NCI-H2029 treated with DMSO at 0.1 percent for 48 hours (cell line): ENCODE measurements around the gene MAK.
"Not testable (repeated sequence)": the region's sequence is repeated elsewhere in the genome, so short reads cannot be mapped to it uniquely, and the experiment has no call there.

Experiments used
- DNase-seq: peaks from one replicate; lab custom pipeline; 2025; lab: John Stamatoyannopoulos, UW

MAK gene

DNA sequence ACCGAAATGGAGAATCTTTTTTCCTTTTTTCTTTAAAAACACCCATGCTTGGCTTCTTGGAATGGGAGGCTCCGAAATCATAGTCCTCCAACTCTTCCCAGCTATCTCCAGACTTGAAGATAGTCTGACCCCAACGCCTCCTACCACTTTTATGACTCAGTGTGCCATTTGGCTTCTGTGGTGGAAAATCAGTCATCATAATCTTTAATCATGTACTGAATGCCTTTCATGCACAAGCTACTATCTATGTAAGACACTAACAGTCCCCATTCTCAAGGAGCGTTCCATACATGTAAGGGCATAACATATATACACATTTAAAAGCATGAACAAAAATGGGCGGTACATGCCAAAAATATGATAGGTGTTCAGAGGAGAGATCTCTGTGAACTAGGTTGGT, 46.7 kb downstream of the MAK start:
- DNase-seq = no peak

DNA sequence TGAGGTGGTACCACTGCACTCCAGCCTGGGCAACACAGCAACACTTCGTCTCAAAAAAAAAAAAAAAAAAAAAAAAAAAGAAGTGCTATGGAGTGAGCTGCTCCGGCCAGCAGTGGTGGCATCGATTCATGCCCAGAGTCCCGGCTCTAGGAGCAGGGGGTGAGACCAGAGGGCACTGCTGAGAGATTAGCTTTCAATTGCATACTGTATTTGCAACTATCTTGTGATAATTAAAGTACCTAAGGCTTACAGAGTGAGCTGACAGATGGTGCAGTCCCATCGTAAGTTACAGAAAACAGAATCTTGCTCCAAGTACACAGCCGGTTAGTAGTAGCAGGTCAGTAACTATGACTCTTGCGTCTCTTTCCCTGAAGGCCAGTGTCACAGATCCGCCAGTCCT, 59.3 kb downstream of the MAK start:
- DNase-seq = no peak

DNA sequence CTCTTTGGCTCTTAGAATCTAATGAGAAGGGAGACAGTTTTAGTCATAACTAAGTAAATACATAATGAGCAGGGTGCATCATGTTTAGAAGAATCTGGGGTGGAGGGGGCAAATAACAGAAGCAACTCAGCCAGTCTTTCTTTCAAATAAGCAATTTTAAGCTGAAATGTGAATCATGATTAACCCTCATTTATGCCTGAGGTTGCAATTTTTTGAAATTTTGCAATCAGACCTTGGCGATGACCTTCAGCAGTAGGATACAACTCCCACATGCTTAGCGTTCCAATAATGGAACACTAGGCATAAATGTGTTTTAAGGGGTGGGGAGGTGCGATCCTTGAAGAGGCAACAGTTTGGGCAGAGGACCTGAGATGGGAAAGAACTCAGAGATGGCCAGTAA, 60.1 kb downstream of the MAK start:
- DNase-seq = no peak

DNA sequence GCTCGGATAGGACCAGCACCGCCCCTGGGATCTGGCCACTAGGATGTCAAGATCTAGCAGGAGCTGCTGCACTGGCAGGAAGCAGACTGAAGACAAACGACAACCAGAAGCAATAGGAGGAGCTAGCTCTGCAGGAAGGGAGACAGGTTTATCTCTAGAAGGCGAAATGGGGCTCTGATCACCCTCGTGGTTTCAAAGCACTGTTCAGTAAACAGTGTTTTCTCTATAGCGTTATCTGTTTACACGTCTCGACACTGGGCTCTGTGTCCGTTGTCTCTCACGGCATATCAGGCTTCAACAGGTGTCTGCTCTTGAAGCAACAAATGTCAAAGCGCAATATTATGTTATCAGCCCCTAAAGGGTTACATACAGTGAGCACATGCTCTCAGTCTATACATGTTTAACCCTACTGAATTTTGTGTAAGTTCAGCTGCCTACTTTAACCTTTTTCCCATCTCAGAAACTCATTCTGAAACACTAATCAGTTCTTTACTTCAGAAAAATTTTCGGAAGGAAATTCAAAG, 66.9 kb downstream of the MAK start:
- DNase-seq = peak; percentile 26

DNA sequence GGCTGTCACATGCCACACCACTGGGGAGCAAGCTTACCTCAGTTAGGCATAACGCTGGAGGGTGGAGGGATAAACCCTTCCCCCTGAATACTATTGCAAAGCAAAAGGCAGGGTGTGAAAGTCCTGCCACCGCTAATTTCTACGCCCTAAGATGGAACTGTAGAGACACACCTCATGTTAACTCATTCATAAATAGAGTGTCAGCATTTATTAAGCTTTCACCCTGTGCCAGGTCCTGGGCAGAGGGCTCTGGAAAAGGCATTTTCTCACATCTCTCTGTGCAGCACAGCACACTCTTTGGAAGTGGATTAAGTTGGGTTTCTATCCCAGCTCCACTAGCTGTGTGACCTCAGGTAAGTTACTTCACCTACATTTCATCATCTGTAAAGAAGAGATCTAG, 68.9 kb downstream of the MAK start:
- no peak for DNase-seq

GRCh38 chr6:10763006-10763405, 75.3 kb downstream of the MAK start:
- DNase-seq = no peak

DNA sequence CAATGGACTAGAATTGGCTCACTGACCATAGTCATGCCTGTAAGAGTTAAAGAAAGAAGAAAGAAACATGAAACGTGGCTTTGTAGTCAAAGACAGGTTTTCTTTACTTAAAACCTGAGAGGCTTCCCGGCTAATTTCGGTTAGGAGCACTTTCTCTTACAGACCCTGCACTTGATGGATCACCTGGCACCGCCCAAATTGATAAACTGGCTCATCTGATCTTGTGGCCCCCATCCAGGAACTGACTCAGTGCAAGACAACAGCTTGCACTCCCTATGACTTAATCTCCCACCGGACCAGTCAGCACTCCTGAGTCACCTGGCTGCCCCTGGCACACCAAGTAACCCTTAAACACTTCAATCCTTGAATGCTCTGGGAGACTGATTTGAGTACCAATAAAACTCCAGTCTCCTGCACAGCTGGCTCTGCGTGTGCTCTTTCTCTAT, 78.4 kb downstream of the MAK start:
- no peak for DNase-seq

- DNase-seq = no peak
These were observed 79.0 kb downstream of the MAK start for GRCh38 chr6:10759312-10759839.

GRCh38 chr6:10756085-10756484, 82.3 kb downstream of the MAK start:
- no peak for DNase-seq

GRCh38 chr6:10751757-10752156, 86.6 kb downstream of the MAK start:
- not testable (repeated sequence) for DNase-seq

GRCh38 chr6:10750568-10750967, 87.8 kb downstream of the MAK start:
- not testable (repeated sequence) for DNase-seq

GRCh38 chr6:10749734-10750133, 88.6 kb downstream of the MAK start:
- DNase-seq = no peak

DNA sequence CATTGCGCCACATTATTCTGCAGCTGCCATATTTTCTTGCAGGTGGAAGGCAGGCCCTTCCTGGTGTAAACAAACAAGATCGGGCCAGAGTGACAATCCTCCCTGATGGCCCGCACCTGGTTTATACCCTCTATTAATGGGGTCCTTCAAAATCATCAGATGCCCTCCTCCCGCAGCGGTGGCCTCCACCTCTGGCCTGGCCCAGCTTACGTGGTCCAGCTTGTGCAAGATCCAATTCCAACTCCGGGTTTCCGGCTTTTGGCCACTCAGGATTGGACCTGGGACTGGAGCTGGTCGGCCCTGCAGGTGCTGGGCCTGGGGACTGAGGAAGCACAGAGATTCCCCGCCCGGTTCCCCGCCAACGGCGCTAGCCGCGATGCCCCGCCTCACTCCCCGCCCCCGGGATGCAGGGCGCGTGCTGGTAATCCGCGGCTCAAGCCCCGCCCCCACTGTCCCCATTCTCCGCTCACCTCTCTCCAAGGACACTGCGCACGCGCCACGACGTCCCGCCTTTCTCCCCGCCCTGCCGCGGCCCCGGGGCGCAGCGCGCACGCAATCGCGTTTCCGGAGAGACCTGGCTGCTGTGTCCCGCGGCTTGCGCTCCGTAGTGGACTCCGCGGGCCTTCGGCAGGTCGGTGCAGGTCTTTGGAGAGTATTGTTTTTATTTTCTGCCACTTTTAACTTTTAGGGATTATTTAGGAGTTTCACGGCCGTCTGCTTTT, 90.9 kb downstream of the MAK start, which contains the start of gene TMEM14B:
TMEM14B (plus strand) TSS at position 555 of the 722 bp plus-strand sequence. CDS start 1,441 bp downstream, outside the sequence.
- peak; percentile 99 for DNase-seq

DNA sequence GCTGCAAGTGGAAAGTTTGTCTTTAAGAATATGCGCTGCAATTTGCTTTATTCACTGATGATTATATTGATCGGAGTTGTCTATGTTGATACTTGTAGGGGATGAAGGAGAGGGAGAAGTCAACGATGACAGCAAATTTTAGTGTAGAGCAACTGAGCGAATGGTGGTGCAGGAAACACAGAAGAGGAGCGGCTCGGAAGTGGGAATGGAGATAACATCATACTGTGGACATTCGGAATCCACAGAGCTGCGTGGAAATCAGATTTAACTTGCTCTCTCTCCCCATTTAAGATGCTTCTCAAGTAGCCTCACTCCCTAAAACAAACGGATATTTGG, 91.5 kb downstream of the MAK start:
- DNase-seq = peak; percentile 95

DNA sequence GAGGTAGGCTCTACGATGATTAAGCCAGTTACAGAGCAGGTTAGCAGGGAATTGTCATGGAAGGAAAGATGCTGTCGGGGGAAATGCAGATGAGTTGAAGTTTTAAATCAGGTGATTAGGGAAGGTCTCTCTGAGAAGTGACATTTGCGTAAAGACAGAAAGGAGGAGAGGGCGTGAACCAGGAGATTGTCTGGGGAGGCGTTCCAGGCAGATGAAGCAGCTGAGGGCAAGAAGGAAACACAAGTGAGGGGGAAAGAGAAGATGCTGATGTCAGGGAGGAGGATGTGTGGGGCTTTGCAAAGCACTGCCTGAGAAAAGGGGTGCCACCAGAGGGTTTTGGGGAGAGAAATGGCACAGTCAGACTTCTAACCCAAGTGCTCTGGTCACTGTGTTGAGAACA, 93.2 kb downstream of the MAK start:
- DNase-seq = no peak

- DNase-seq = no peak
These were observed 94.8 kb downstream of the MAK start for GRCh38 chr6:10743515-10743914.

DNA sequence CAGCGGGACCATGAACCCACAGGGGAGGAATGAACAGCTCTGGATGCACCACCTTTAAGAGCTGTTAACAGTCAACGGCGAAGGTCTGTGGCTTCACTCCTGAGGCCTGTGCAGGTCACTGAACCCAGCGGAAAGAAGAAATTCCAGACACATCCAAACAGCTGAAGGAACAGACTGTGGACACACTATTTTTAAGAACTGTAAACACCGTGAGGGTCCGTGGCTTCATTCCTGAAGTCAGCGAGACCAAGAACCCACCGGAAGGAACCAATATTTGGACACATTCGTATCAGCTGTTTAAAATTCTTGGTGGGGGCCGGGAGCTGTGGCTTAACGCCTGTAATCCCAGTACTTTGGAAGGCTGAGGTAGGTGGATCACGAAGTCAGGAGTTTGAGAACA, 96.1 kb downstream of the MAK start:
- no peak for DNase-seq

DNA sequence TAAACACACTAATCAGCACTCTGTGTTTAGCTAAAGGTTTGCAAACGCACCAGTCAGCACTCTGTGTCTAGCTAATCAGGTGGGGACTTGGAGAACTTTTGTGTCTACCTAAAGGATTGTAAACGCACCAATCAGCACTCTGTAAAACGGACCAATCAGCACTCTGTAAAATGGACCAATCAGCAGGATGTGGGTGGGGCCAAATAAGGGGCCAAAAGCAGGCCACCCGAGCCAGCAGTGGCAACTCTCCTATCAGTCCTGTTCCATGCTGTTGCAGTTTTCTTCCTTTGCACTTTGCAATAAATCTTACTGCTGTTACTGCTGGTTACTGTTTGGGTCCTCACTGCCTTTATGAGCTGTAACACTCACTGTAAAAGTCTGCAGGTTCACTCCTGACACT, 96.7 kb downstream of the MAK start:
- DNase-seq = not testable (repeated sequence)

GRCh38 chr6:10740061-10740460, 98.3 kb downstream of the MAK start:
- DNase-seq = no peak

- no peak for DNase-seq
These were observed 101.6 kb downstream of the MAK start for GRCh38 chr6:10736731-10737130.

- no peak for DNase-seq
These were observed 104.5 kb downstream of the MAK start for GRCh38 chr6:10733863-10734262.

- DNase-seq = no peak
These were observed 105.1 kb downstream of the MAK start for GRCh38 chr6:10733151-10733715.

DNA sequence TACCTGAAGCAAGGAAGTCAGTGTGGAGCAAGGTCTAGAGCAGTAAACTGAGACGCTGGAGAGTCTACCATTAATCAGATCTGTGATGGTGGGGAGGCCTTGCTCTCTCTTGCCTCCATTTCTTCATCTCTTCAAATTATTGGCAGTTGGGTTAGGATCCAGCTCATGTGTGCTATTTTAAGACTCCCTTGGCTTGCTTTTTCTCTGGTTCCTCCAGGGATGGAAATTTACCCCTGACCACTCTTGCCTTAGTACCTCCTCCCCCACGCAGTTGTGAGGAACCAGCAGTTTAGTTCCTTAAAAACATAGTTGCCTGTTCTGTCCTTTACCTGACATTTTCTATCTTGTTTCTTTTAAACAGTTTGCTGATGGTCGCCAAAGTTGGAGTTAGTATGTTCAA, 108.1 kb downstream of the MAK start:
- no peak for DNase-seq
